ENCODE data around the gene POGZ. TPM values are rescaled to one million over a fixed set of nuclear protein-coding genes. Genes with fewer than 3 reads are reported as not detected.

The POGZ gene
- total RNA-seq, 4 donors from 2014 or later: 34.3 to 191 (median 62.8) TPM

DNA sequence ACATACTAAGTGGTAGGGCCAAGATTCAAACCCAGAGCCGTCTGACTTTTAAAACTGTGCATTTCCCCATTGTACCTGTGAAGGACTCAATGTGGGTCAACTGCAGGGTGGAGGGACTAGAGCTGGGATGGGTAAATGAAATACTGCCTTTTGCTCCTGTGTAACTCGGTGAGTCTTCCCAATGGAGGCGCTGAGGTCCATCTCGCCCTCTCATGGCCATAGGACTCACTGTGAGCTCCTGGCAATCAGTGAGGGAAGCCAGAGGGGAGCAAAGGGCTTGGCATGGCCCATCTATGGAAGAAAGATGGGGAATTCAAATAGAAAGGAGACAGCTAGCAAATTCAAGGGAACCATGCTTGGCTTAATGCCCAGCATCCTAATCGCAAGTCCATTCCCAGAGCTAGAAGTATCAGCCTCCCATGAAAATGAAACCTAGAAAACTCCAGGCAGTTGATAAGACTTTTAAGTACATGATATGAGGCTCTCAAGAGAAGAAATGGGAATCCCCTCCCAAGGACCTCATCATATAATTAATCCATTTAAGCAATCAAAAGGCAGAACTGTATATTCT is 26.5 kb upstream of the POGZ start:
- Histone ChIP-seq H3K4me1 (no peaks in the 10 kb centered on the region), H3K27ac (no peak overlapping the region), H3K36me3 (no peaks in the 10 kb centered on the region), H3K9me3 (no peaks in the 10 kb centered on the region), H3K4me3 (no peak overlapping the region), H3K27me3 (no peaks in the 10 kb centered on the region)
- intact Hi-C loops (cut with DNase I; ENCODE audit: low total_unique reads): no loop called here
- DNase-seq: no peak
- TF ChIP-seq POLR2A (IDR thresholded peaks at IDR 0.05): no peak
- TF ChIP-seq, protein P1, sequence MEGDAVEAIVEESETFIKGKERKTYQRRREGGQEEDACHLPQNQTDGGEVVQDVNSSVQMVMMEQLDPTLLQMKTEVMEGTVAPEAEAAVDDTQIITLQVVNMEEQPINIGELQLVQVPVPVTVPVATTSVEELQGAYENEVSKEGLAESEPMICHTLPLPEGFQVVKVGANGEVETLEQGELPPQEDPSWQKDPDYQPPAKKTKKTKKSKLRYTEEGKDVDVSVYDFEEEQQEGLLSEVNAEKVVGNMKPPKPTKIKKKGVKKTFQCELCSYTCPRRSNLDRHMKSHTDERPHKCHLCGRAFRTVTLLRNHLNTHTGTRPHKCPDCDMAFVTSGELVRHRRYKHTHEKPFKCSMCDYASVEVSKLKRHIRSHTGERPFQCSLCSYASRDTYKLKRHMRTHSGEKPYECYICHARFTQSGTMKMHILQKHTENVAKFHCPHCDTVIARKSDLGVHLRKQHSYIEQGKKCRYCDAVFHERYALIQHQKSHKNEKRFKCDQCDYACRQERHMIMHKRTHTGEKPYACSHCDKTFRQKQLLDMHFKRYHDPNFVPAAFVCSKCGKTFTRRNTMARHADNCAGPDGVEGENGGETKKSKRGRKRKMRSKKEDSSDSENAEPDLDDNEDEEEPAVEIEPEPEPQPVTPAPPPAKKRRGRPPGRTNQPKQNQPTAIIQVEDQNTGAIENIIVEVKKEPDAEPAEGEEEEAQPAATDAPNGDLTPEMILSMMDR (IDR thresholded peaks at IDR 0.05): no peak

DNA sequence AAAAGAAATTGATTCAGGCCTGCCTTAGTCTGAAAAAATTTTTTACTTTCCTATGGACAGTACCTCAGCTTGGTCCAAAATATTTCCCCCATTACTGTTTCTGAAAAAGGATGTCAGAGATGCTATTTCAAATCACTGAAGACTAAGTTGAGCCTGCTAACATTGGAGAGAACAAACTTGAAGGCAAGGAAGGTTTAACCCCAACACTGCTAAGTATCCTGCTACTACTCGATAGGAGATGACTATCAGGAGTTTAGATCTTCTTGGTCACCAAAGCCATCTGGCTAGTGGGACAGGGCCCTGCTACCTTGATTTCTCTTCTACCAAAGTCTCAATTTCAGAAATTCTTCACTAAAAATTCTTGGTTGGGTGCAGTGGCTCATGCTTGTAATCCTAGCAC is 22.7 kb upstream of the POGZ start:
- DNase-seq: no peak
- Histone ChIP-seq H3K4me3 (no peak overlapping the region), H3K27me3 (no peaks in the 10 kb centered on the region), H3K9me3 (no peaks in the 10 kb centered on the region), H3K4me1 (no peaks in the 10 kb centered on the region), H3K27ac (no peak overlapping the region), H3K36me3 (no peaks in the 10 kb centered on the region)
- TF ChIP-seq, protein P1 (IDR thresholded peaks at IDR 0.05): no peak
- no peak for TF ChIP-seq POLR2A (IDR thresholded peaks at IDR 0.05)
- intact Hi-C loops (cut with DNase I; ENCODE audit: low total_unique reads): no loop called here

DNA sequence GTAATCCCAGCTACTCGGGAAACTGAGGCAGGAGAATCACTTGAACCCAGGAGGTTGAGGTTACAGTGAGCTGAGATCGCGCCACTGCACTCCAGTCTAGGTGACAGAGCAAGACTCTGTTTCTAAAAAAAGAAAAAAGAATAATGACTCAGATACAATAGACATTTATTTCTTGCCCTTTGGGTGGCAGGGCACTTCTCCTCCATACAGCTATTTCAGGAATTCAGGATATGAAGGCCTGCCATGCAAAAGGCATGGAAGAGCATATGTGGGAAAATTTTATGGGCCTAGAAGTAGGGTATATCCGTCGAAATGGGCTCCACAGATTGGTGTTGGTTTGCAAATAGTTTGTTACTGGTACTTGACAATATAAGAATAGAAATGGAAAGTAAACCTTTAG is 20.2 kb upstream of the POGZ start:
- intact Hi-C loops (cut with DNase I; ENCODE audit: low total_unique reads): no loop called here
- Histone ChIP-seq H3K9me3 (no peaks in the 10 kb centered on the region), H3K27me3 (no peaks in the 10 kb centered on the region), H3K4me1 (no peaks in the 10 kb centered on the region), H3K27ac (peak overlapping the region in 1 of 2 donors; percentile 66), H3K36me3 (no peaks in the 10 kb centered on the region), H3K4me3 (no peak overlapping the region)
- TF ChIP-seq, protein P1 (IDR thresholded peaks at IDR 0.05): no peak
- TF ChIP-seq POLR2A (IDR thresholded peaks at IDR 0.05): no peak
- no peak for DNase-seq

DNA sequence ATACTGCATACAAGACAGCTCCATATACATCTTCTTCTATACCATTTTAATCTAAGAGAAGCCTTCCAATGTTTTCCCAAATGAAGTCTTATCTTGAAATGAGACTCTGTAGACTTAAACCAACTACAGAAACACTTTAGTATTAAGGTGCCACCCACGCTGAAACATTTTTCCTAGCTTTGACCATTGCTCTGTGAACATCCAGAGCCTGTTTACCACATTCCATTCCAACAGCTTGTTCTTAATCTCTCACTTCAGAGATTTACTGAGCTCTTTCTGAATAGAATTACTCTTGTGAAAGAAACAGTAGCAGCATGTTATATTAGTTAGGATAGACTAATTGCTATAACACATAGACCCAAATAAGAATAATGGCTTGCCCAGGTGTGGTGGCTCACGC is 19.6 kb upstream of the POGZ start:
- peak overlapping the region; percentile 56 to 66 for H3K27ac ChIP-seq
- H3K9me3 ChIP-seq: no peaks in the 10 kb centered on the region
- no peaks in the 10 kb centered on the region for H3K27me3 ChIP-seq
- DNase-seq: no peak
- TF ChIP-seq, protein P1 (IDR thresholded peaks at IDR 0.05): no peak
- no peak for TF ChIP-seq POLR2A (IDR thresholded peaks at IDR 0.05)
- H3K4me3 ChIP-seq: no peak overlapping the region
- intact Hi-C loops (cut with DNase I; ENCODE audit: low total_unique reads): no loop called here
- no peaks in the 10 kb centered on the region for H3K36me3 ChIP-seq
- no peaks in the 10 kb centered on the region for H3K4me1 ChIP-seq

DNA sequence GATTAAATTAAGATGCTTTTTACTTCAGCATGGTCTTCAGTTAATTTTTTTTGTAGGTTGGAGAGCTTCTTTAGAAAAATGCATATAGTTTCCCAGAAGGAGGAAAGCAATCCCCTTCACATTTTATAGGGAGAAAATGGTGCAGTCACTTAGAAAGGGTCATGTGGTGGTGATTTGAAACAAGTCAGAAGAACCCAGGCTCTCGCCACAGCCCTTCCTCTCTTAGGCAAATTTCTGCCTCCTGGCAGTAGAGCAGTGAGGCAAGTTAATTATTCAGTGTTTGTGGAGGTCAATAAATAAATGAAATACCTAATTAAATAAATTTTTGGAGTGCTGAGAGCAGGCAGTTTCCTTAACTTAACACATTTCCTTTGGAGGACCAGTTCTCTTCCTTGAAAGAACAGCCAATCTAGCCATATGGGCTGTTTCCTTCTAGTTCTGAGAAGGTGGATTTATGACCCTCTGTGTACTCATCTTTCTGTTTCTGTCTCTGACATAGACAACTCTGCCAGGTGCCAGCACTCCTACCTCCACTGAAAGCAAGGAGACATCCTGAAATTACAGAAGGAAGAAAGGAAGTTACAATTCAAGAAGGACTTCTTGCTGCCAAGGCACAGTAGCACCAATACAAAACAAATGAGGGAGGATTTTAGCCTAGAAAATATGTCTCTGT is 19.0 kb upstream of the POGZ start:
- no peak for DNase-seq
- Histone ChIP-seq H3K9me3 (no peaks in the 10 kb centered on the region), H3K36me3 (no peaks in the 10 kb centered on the region), H3K27me3 (no peaks in the 10 kb centered on the region), H3K4me1 (no peaks in the 10 kb centered on the region), H3K4me3 (no peak overlapping the region), H3K27ac (peak overlapping the region; percentile 56 to 66)
- intact Hi-C loops (cut with DNase I; ENCODE audit: low total_unique reads): no loop called here
- TF ChIP-seq, protein P1 (IDR thresholded peaks at IDR 0.05): no peak
- TF ChIP-seq POLR2A (IDR thresholded peaks at IDR 0.05): no peak
